Neutrophil (primary cell): ENCODE measurements around the gene ARL16.

Source experiments
- H3K27ac ChIP-seq: fragments of 200-600 bp; sonication (generic); 2 replicates; pipeline ENCODE4 v1.5.1; 2016; ENCODE audit warnings: mild to moderate bottlenecking, moderate library complexity
- H3K27me3 ChIP-seq: fragments of 200-600 bp; sonication (generic); 2 replicates; pipeline ENCODE4 v1.6.0; 2016; ENCODE audit warnings: mild to moderate bottlenecking
- H3K36me3 ChIP-seq: fragments of 200-600 bp; sonication (generic); 2 replicates; pipeline ENCODE4 v1.5.1; 2017
- H3K4me1 ChIP-seq, 2 experiments: fragments of 200-600 bp in 1 of 2; sonication (generic) in 1 of 2; 1 replicate in 1 of 2; 2 replicates in 1 of 2; pipeline versions ENCODE4 v1.5.1 to v1.6.1; 2013 to 2016; ENCODE audit warnings: low read depth in 1 of 2, low read length in 1 of 2, mild to moderate bottlenecking in 1 of 2, moderate library complexity in 1 of 2; ENCODE audit not compliant: control insufficient read depth in 1 of 2, insufficient read depth in 1 of 2
- H3K4me3 ChIP-seq, 2 experiments: fragments of 200-600 bp in 1 of 2; sonication (generic) in 1 of 2; 1 replicate in 1 of 2; 2 replicates in 1 of 2; pipeline ENCODE4 v1.5.1; 2013 to 2016; ENCODE audit warnings: low read depth in 1 of 2, low read length in 1 of 2, mild to moderate bottlenecking in 1 of 2, moderate library complexity in 1 of 2
- H3K9me3 ChIP-seq: fragments of 200-600 bp; sonication (generic); 2 replicates; pipeline ENCODE4 v1.5.1; 2016
- TF ChIP-seq, protein P1 (sequence below): fragments of 200-600 bp; sonication (generic); IDR thresholded peaks from 2 replicates; pipeline ENCODE4 v1.5.1; 2016; ENCODE audit warnings: antibody characterized with exemption

Gene ARL16

GRCh38 chr17:81713556-81714411 lies 30.2 kb upstream of the ARL16 start:
- H3K27ac ChIP-seq: no peak overlapping the region
- TF ChIP-seq, protein P1, sequence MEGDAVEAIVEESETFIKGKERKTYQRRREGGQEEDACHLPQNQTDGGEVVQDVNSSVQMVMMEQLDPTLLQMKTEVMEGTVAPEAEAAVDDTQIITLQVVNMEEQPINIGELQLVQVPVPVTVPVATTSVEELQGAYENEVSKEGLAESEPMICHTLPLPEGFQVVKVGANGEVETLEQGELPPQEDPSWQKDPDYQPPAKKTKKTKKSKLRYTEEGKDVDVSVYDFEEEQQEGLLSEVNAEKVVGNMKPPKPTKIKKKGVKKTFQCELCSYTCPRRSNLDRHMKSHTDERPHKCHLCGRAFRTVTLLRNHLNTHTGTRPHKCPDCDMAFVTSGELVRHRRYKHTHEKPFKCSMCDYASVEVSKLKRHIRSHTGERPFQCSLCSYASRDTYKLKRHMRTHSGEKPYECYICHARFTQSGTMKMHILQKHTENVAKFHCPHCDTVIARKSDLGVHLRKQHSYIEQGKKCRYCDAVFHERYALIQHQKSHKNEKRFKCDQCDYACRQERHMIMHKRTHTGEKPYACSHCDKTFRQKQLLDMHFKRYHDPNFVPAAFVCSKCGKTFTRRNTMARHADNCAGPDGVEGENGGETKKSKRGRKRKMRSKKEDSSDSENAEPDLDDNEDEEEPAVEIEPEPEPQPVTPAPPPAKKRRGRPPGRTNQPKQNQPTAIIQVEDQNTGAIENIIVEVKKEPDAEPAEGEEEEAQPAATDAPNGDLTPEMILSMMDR: no peak

DNA sequence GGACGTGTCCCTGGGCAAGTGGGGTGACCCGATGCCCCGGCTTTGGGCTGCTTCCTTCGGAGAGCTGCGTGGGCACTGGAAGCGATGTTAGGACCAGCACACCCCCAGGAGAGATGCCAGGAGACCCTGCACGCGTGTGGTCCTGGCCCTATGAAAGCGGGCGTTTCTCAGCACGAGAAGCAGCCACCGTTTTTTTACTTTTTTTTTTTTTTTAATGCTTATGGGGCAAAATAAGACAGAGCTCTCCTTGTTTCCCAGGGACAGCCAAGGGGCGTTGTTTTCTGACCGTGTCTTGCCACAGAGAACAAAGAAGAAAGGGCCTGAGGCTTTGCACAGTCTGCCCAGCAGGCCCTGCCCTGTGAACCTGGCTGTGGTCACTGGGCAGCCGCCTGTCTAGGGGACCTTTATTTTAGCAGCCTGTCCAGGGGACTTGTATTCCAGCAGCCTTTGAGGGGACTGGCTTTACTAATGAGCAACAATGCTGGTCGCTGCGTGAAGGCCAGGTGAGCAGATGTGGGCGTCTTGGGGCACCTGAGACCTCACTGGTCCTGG lies 29.5 kb upstream of the ARL16 start:
- TF ChIP-seq, protein P1: no peak
- Histone ChIP-seq H3K4me1 (peaks cover 39 to 42% of the 10 kb centered on the region in 2 experiments), H3K27ac (no peak overlapping the region), H3K27me3 (no peaks in the 10 kb centered on the region), H3K36me3 (peaks cover 3% of the 10 kb centered on the region), H3K4me3 (peak overlapping the region; percentile 67 to 71), H3K9me3 (no peaks in the 10 kb centered on the region)

More at GRCh38 chr17:81713556-81714411, 30.2 kb upstream of the ARL16 start:
- H3K27me3 ChIP-seq: no peaks in the 10 kb centered on the region
- H3K4me1 ChIP-seq: peaks cover 39 to 42% of the 10 kb centered on the region in 2 experiments
- H3K4me3 ChIP-seq: no peak overlapping the region
- H3K36me3 ChIP-seq: peaks cover 8% of the 10 kb centered on the region
- H3K9me3 ChIP-seq: no peaks in the 10 kb centered on the region

GRCh38 chr17:81712468-81713003 lies 28.9 kb upstream of the ARL16 start:
- peaks cover 39 to 42% of the 10 kb centered on the region in 2 experiments for H3K4me1 ChIP-seq

DNA sequence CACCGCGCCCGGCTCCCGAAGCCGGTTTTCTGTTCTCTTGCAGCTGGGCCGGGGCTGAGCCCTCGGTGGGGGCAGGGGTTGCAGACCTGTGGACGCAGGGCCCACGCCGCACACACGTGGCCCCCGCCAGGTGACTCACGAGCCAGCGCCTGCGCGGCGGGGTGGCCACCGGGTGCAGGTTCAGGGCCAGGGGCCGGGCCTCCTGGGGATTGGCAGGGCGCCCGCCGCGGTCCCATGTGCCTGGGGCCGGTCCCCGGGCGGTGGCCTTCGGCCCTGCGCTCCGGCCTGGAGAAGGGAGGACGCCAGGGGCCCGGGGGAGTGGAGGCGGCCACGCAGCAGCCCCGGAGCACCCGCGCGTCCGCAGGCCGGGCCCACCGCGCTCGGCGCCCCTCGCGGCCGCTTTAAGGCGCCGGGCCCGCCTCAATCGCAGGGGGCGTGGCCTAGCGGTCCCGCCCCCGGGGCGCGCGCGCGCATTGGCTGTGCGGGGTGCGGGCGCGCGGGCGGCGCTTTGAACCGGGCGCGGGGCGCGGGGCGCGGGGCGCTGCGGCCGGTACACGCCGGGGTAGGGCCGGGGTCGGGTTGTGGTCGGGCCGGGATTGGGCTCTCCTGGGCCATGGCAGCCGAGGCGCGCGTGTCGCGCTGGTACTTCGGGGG lies 28.3 kb upstream of the ARL16 start, which contains the start of gene SLC25A10:
TSS of gene SLC25A10 (plus strand) at position 471 of the 654 bp plus-strand sequence. CDS start at position 614, 143 bp downstream.
- Histone ChIP-seq H3K27me3 (no peaks in the 10 kb centered on the region), H3K4me1 (peaks cover 39 to 42% of the 10 kb centered on the region in 2 experiments), H3K27ac (peak within 1 kb of the TSS; percentile 61), H3K4me3 (peak within 1 kb of the TSS; percentile 67 to 71), H3K36me3 (no peaks in the 10 kb centered on the region), H3K9me3 (no peaks in the 10 kb centered on the region)
- TF ChIP-seq, protein P1: peak; percentile 59

More at GRCh38 chr17:81712468-81713003, 28.9 kb upstream of the ARL16 start:
- Histone ChIP-seq H3K36me3 (no peaks in the 10 kb centered on the region), H3K27ac (no peak overlapping the region), H3K9me3 (no peaks in the 10 kb centered on the region), H3K27me3 (no peaks in the 10 kb centered on the region), H3K4me3 (peak overlapping the region; percentile 67 to 71)
- TF ChIP-seq, protein P1: no peak
